AG09309 (cell line): Measurements from ENCODE around the gene FAM3A.
A peak's percentile ranks its signal among the peaks of the same experiment; 100 is the strongest.
"Not testable (repeated sequence)": the region's sequence is repeated elsewhere in the genome, so short reads cannot be mapped to it uniquely, and the experiment has no call there.

Experiments
- DNase-seq: peaks from one replicate; pipeline ENCODE4 v3.0.0-alpha.2; 2010; ENCODE audit warnings: low read depth
- H3K4me3 ChIP-seq: 2 replicates; pipeline ENCODE4 v1.5.1; 2011; ENCODE audit warnings: mild to moderate bottlenecking, low read depth, low read length, moderate library complexity; ENCODE audit not compliant: control insufficient read depth
- TF ChIP-seq, protein P1 (sequence below): IDR thresholded peaks from 2 replicates; pipeline ENCODE4 v1.5.1; 2011; ENCODE audit warnings: mild to moderate bottlenecking, low read depth, low read length, inconsistent platforms; ENCODE audit not compliant: insufficient read depth, control insufficient read depth; ENCODE audit errors: missing control alignments

Gene FAM3A

DNA sequence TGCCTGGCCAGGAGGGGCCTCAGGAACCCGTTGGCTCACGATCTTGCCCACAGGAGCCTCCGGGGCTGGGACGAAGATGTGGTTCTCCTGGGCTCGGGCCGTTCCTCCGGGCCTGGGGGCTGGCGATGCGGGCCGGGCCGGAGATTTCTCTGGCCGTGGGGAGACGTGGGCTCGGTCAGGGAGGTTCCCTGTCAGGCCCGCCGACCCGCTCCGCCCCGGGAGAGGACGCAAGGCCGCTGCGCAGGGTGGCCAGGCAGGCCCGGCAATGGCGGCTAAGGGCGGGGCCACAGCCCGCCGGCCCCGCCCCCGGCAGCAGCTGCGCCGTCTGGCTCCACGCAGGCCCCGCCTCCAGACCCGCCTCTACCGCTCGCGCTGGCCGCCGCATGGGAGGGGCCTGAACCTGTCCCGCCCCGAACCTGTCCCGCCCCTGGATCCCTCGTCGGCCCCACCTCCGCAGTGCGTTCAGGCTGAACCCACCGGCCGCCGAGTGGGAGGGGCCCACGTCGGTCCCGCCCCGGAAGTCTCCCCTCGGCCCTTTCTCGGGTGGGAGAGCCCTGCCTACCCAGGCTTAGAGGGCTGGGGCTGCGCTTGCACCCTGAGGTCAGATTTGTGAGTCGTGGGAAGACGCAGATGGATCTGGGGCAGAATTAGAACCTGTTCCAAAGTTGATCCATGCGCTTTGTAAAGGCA lies at the start of gene FAM3A:
TSS of gene FAM3A (minus strand) at position 267 of the 690 bp plus-strand sequence. CDS start 460 bp downstream, outside the sequence.
- DNase-seq: peak; percentile 35
- TF ChIP-seq, protein P1, sequence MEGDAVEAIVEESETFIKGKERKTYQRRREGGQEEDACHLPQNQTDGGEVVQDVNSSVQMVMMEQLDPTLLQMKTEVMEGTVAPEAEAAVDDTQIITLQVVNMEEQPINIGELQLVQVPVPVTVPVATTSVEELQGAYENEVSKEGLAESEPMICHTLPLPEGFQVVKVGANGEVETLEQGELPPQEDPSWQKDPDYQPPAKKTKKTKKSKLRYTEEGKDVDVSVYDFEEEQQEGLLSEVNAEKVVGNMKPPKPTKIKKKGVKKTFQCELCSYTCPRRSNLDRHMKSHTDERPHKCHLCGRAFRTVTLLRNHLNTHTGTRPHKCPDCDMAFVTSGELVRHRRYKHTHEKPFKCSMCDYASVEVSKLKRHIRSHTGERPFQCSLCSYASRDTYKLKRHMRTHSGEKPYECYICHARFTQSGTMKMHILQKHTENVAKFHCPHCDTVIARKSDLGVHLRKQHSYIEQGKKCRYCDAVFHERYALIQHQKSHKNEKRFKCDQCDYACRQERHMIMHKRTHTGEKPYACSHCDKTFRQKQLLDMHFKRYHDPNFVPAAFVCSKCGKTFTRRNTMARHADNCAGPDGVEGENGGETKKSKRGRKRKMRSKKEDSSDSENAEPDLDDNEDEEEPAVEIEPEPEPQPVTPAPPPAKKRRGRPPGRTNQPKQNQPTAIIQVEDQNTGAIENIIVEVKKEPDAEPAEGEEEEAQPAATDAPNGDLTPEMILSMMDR: no peak
- H3K4me3 ChIP-seq: peak within 1 kb of the TSS; percentile 83

GRCh38 chrX:154562295-154562694 lies 46.3 kb upstream of the FAM3A start:
- not testable (repeated sequence) for DNase-seq, H3K4me3 ChIP-seq

DNA sequence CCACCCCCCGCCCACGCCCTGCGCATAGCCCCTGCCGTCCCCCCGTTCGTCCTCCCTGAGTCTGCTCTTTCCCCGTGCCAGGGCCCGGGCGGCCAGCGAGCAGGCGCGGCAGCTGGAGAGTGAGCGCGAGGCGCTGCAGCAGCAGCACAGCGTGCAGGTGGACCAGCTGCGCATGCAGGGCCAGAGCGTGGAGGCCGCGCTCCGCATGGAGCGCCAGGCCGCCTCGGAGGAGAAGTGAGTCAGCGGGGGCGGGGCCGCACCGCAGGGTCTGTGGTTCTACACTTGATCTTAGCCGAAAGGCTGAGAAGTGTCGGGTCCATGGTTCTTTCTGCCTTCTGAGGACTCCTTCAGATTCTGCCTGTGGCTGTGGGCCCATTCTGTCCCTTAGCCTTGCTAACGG lies 44.3 kb upstream of the FAM3A start:
- DNase-seq, H3K4me3 ChIP-seq: not testable (repeated sequence)

GRCh38 chrX:154558896-154559295 lies 42.9 kb upstream of the FAM3A start:
- not testable (repeated sequence) for DNase-seq, H3K4me3 ChIP-seq

- not testable (repeated sequence) for H3K4me3 ChIP-seq, DNase-seq
Measured at GRCh38 chrX:154558060-154558690, 42.1 kb upstream of the FAM3A start.

- not testable (repeated sequence) for H3K4me3 ChIP-seq, DNase-seq
Measured at GRCh38 chrX:154552112-154552806, 36.2 kb upstream of the FAM3A start.

GRCh38 chrX:154549766-154550165 lies 33.7 kb upstream of the FAM3A start:
- DNase-seq: no peak
- no peak overlapping the region for H3K4me3 ChIP-seq
- TF ChIP-seq, protein P1: no peak

DNA sequence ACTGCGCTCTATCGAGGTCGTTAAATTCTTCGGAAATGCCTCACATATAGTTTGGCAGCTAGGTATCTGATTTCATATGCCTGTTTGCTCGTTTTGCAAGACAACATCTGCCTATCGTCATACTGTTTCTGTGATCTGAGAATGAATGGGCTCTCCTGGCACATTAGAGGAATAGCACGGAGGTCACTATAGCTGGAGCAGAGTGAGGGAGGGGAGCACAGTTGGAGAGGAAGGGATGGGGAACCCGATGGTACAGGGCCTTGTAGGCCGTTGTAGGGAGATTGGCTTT lies 31.9 kb upstream of the FAM3A start:
- DNase-seq: no peak
- H3K4me3 ChIP-seq: peak overlapping the region; percentile 54

DNA sequence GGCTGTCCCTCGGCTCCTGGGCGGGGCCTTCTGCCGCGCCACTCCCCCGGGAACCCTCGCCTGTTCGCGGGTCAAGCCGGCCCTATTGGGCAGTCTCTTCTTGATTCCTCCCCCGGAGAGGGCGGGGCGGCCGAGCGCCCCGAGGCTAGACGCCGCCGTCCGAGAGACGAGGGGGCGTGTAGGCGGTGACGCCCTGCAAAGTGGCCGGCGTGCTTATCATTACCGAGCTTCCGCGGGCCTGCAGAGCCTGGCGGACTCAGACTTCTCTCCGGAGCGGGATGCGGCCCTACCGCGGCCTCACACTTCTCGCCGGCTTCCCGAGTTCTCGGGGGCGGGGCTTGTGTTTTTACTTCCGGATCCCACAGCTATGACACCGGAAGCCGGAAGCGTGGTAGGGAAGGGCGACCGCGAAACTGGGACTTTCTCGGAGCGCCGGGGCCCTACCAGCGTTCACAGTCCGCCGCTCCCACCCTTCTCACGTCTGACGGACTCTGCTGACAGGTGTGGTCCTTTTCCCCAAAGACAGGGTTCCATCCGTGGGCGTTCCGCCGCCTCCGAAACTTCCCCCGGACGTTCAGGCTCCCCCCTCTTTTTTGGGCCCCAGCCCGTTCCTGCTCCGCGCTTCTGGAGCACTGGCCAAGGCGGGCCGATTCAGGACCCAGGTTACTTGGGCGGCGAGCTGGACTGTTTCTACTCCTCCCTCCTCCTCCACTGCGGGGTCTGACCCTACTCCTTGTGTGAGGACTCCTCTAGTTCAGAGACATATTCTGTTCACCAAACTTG lies 31.4 kb upstream of the FAM3A start, which contains the start of gene IKBKG:
TSS of gene IKBKG (plus strand) at position 376 of the 783 bp plus-strand sequence. CDS start 4,383 bp downstream, outside the sequence.
- peak within 1 kb of the TSS; percentile 54 for H3K4me3 ChIP-seq
- TF ChIP-seq, protein P1: no peak
- DNase-seq: peak; percentile 61

More for the DNA sequence above, 31.9 kb upstream of the FAM3A start:
- TF ChIP-seq, protein P1: no peak
